ENCODE measurements around the gene PDE3A.

Gene PDE3A

GRCh38 chr12:20722142-20722541, 353.8 kb downstream of the PDE3A start:
- H3K4me1 ChIP-seq (ENCODE audit: insufficient read depth, low read length, poor library complexity, severe bottlenecking): no peaks in the 10 kb centered on the region
- H3K9me2 ChIP-seq (replicated peaks; ENCODE audit: low read depth, low read length): no peaks in the 10 kb centered on the region
- no peaks in the 10 kb centered on the region for H3K79me2 ChIP-seq (ENCODE audit: insufficient read depth, low read length)
- no peaks in the 10 kb centered on the region for H3K36me3 ChIP-seq (ENCODE audit: insufficient read depth, low read length)
- no peaks in the 10 kb centered on the region for H3K9me3 ChIP-seq (ENCODE audit: insufficient read depth, low read depth, low read length)
- H2AFZ ChIP-seq (ENCODE audit: low read length): no peak overlapping the region
- H3K9ac ChIP-seq (ENCODE audit: low read depth, low read length, poor library complexity, severe bottlenecking): no peak overlapping the region
- no peaks in the 10 kb centered on the region for H3K27me3 ChIP-seq (ENCODE audit: insufficient read depth, low read length, poor library complexity, severe bottlenecking)
- no peaks in the 10 kb centered on the region for H4K20me1 ChIP-seq (ENCODE audit: insufficient read depth, low read length, poor library complexity, severe bottlenecking)
- TF ChIP-seq, protein P1, sequence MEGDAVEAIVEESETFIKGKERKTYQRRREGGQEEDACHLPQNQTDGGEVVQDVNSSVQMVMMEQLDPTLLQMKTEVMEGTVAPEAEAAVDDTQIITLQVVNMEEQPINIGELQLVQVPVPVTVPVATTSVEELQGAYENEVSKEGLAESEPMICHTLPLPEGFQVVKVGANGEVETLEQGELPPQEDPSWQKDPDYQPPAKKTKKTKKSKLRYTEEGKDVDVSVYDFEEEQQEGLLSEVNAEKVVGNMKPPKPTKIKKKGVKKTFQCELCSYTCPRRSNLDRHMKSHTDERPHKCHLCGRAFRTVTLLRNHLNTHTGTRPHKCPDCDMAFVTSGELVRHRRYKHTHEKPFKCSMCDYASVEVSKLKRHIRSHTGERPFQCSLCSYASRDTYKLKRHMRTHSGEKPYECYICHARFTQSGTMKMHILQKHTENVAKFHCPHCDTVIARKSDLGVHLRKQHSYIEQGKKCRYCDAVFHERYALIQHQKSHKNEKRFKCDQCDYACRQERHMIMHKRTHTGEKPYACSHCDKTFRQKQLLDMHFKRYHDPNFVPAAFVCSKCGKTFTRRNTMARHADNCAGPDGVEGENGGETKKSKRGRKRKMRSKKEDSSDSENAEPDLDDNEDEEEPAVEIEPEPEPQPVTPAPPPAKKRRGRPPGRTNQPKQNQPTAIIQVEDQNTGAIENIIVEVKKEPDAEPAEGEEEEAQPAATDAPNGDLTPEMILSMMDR (conservative IDR thresholded peaks at IDR 0.05; ENCODE audit: low read length): no peak
- TF ChIP-seq EZH2phosphoT487 (IDR thresholded peaks at IDR 0.05; ENCODE audit: borderline replicate concordance): no peak
- H3F3A ChIP-seq (ENCODE audit: low read depth): no peaks in the 10 kb centered on the region
- H3K4me3 ChIP-seq (ENCODE audit: low read length, poor library complexity, severe bottlenecking): no peak overlapping the region
- no peak overlapping the region for H3K4me2 ChIP-seq (ENCODE audit: low read depth, low read length, poor library complexity, severe bottlenecking)

DNA sequence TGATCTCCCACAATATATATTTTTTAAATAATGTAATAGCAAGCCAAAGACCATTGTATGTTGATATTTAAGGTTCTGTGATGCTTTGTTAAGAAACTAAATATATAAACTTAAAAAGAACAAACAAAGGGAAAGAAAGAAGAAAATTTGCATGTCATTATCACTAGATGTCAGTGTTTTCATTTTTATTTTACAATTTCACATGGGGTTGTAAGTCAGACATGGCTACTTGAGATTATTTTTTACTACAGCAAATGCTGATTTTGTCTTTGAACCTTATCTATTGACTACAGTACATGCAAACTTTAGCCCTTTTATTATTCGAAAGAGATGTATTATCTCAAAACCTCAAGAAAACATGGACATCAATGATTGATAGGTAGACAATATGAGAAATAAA, 362.9 kb downstream of the PDE3A start:
- Histone ChIP-seq H3K9ac (ENCODE audit: low read depth, low read length, poor library complexity, severe bottlenecking) (no peak overlapping the region), H3K27me3 (ENCODE audit: insufficient read depth, low read length, poor library complexity, severe bottlenecking) (no peaks in the 10 kb centered on the region), H3K9me3 (ENCODE audit: insufficient read depth, low read depth, low read length) (no peaks in the 10 kb centered on the region), H3K4me3 (ENCODE audit: low read length, poor library complexity, severe bottlenecking) (no peak overlapping the region), H3K36me3 (ENCODE audit: insufficient read depth, low read length) (no peaks in the 10 kb centered on the region), H3K79me2 (ENCODE audit: insufficient read depth, low read length) (no peaks in the 10 kb centered on the region), H4K20me1 (ENCODE audit: insufficient read depth, low read length, poor library complexity, severe bottlenecking) (no peaks in the 10 kb centered on the region), H3K4me2 (ENCODE audit: low read depth, low read length, poor library complexity, severe bottlenecking) (no peak overlapping the region), H3K4me1 (ENCODE audit: insufficient read depth, low read length, poor library complexity, severe bottlenecking) (no peaks in the 10 kb centered on the region), H3K9me2 (replicated peaks; ENCODE audit: low read depth, low read length) (no peaks in the 10 kb centered on the region), H2AFZ (ENCODE audit: low read length) (no peak overlapping the region), H3F3A (ENCODE audit: low read depth) (no peaks in the 10 kb centered on the region)
- no peak for TF ChIP-seq EZH2phosphoT487 (IDR thresholded peaks at IDR 0.05; ENCODE audit: borderline replicate concordance)
- TF ChIP-seq, protein P1 (conservative IDR thresholded peaks at IDR 0.05; ENCODE audit: low read length): peak; percentile 17; the same call in 1 of the 2 replicates

All from Loucy (cell line).